Sigmoid colon (tissue), 7 donors: ENCODE results near the gene KCNAB1. TPM values are rescaled to one million over a fixed set of nuclear protein-coding genes. Genes with fewer than 3 reads are reported as not detected.

Experiments
- DNase-seq: peaks from one replicate; pipeline ENCODE4 v3.0.0-alpha.2; 2019
- H3K27ac ChIP-seq, 4 donors: fragments of 200-600 bp; sonication (generic); one replicate each; pipeline ENCODE4 v1.5.1; 2016 to 2019; ENCODE audit warnings: mild to moderate bottlenecking in 1 of 4
- H3K27me3 ChIP-seq, 3 donors: fragments of 200-600 bp; sonication (generic); one replicate each; pipeline ENCODE4 v1.5.1; 2019; ENCODE audit warnings: mild to moderate bottlenecking in 1 of 3
- H3K36me3 ChIP-seq, 4 donors: fragments of 200-600 bp; sonication (generic); one replicate each; pipeline ENCODE4 v1.5.1; 2016 to 2019
- H3K4me1 ChIP-seq, 4 donors: fragments of 200-600 bp; sonication (generic); one replicate each; pipeline ENCODE4 v1.5.1; 2017 to 2019
- H3K4me3 ChIP-seq, 4 donors: fragments of 200-600 bp; sonication (generic); one replicate each; pipeline ENCODE4 v1.5.1; 2017 to 2019; ENCODE audit warnings: mild to moderate bottlenecking in 2 of 4, moderate library complexity in 1 of 4
- H3K9me3 ChIP-seq, 4 donors: fragments of 200-600 bp in 3 of 4; sonication (generic) in 3 of 4; one replicate each; pipeline versions ENCODE4 v1.5.1 to v1.6.1; 2013 to 2019
- CTCF ChIP-seq, 4 experiments: fragments of 450-650 bp in 3 of 4; fragments of 200-600 bp in 1 of 4; IDR thresholded peaks; one replicate each; pipeline ENCODE4 v1.5.1; 2016 to 2019; ENCODE audit warnings: antibody characterized with exemption in 4 of 4, mild to moderate bottlenecking in 3 of 4, moderate library complexity in 2 of 4
- EP300 ChIP-seq, 4 donors: sonication (generic); formaldehyde crosslinking; IDR thresholded peaks; one replicate each; pipeline ENCODE4 v1.6.1; 2017; ENCODE audit warnings: antibody characterized with exemption in 4 of 4
- POLR2A ChIP-seq, 2 donors: fragments of 450-650 bp; IDR thresholded peaks; one replicate each; pipeline ENCODE4 v1.6.1; 2016; ENCODE audit warnings: antibody characterized with exemption in 2 of 2, mild to moderate bottlenecking in 2 of 2, moderate library complexity in 2 of 2
- POLR2AphosphoS5 ChIP-seq, 4 donors: sonication (generic); formaldehyde crosslinking; IDR thresholded peaks; one replicate each; pipeline ENCODE4 v1.6.1; 2017; ENCODE audit warnings: antibody characterized with exemption in 4 of 4
- WGBS, 2 donors: extraction: QIAGEN DNeasy Blood & Tissue Kit; methylation state at CpG; one replicate each; pipeline ENCODE4 v1.1.7; 2013; 5-methylcytosine and 5-hydroxymethylcytosine counted together
- intact Hi-C: fragments of 100-400 bp; cut with DNase I; formaldehyde crosslinking; loops from one replicate; pipeline ENCODE4 v1.15.1; 2023
- polyA plus RNA-seq, 3 donors: library from polyadenylated mRNA; stranded (reverse); fragments of 200-250 nt; gene quantifications; one replicate each; pipeline ENCODE4 v1.2.3, GENCODE V29; 2013
- total RNA-seq, 4 donors: library from RNA; depleted of rRNA; stranded (reverse); fragments of >200 nt; gene quantifications; one replicate each; pipeline ENCODE4 v1.1.0, GENCODE V29; 2016
- donor health status: healthy with polysubstance abuse.
- donor health status: Bipolar disorder and iron deficiency.
- donor health status: healthy.

KCNAB1 gene
- total and polyA plus RNA-seq, 7 donors = 1.2 to 5.0 (median 4.3) TPM; not detected in 2

- WGBS, 2 donors = 82 to 83% methylated on average over 2 of the region's 2 CpGs
These were observed 210.0 kb downstream of the KCNAB1 start for GRCh38 chr3:156330415-156330814.

GRCh38 chr3:156332304-156332703, 211.9 kb downstream of the KCNAB1 start:
- TF ChIP-seq POLR2AphosphoS5 (IDR thresholded peaks at IDR 0.05) = no peak
- TF ChIP-seq EP300 (IDR thresholded peaks at IDR 0.05) = no peak
- no peak for TF ChIP-seq CTCF (IDR thresholded peaks at IDR 0.05)
- TF ChIP-seq POLR2A (IDR thresholded peaks at IDR 0.05) = no peak
- WGBS, 2 donors = 51 to 71% methylated on average over 3 of the region's 3 CpGs
- Histone ChIP-seq H3K4me3 (no peak overlapping the region), H3K36me3 (no peaks in the 10 kb centered on the region), H3K9me3 (no peaks in the 10 kb centered on the region), H3K27ac (no peak overlapping the region), H3K4me1 (no peaks in the 10 kb centered on the region), H3K27me3 (no peaks in the 10 kb centered on the region)
- no peak for DNase-seq
- intact Hi-C loops = no loop called here

More at GRCh38 chr3:156330415-156330814, 210.0 kb downstream of the KCNAB1 start:
- DNase-seq = no peak
- Histone ChIP-seq H3K9me3 (no peaks in the 10 kb centered on the region), H3K27me3 (no peaks in the 10 kb centered on the region), H3K4me1 (no peaks in the 10 kb centered on the region), H3K4me3 (no peak overlapping the region), H3K27ac (no peak overlapping the region), H3K36me3 (no peaks in the 10 kb centered on the region)
- intact Hi-C loops = no loop called here
- TF ChIP-seq CTCF (IDR thresholded peaks at IDR 0.05) = no peak
- no peak for TF ChIP-seq POLR2AphosphoS5 (IDR thresholded peaks at IDR 0.05)
- TF ChIP-seq POLR2A (IDR thresholded peaks at IDR 0.05) = no peak
- no peak for TF ChIP-seq EP300 (IDR thresholded peaks at IDR 0.05)

- intact Hi-C loops = no loop called here
- TF ChIP-seq POLR2A (IDR thresholded peaks at IDR 0.05) (no peak), POLR2AphosphoS5 (IDR thresholded peaks at IDR 0.05) (no peak), CTCF (IDR thresholded peaks at IDR 0.05) (no peak), EP300 (IDR thresholded peaks at IDR 0.05) (no peak)
These were observed 214.6 kb downstream of the KCNAB1 start for GRCh38 chr3:156334841-156335545.

GRCh38 chr3:156339491-156339890, 219.1 kb downstream of the KCNAB1 start:
- Histone ChIP-seq H3K27me3 (no peaks in the 10 kb centered on the region), H3K9me3 (no peaks in the 10 kb centered on the region), H3K36me3 (no peaks in the 10 kb centered on the region), H3K4me3 (no peak overlapping the region), H3K27ac (no peak overlapping the region), H3K4me1 (no peaks in the 10 kb centered on the region)
- WGBS, 2 donors = 67 to 77% methylated on average over 3 of the region's 3 CpGs
- intact Hi-C loops = no loop called here
- no peak for DNase-seq
- TF ChIP-seq POLR2A (IDR thresholded peaks at IDR 0.05) (no peak), CTCF (IDR thresholded peaks at IDR 0.05) (no peak), POLR2AphosphoS5 (IDR thresholded peaks at IDR 0.05) (no peak), EP300 (IDR thresholded peaks at IDR 0.05) (no peak)

More at GRCh38 chr3:156334841-156335545, 214.6 kb downstream of the KCNAB1 start:
- H3K27ac ChIP-seq = no peak overlapping the region
- no peaks in the 10 kb centered on the region for H3K27me3 ChIP-seq
- WGBS, 2 donors = 30 to 63% methylated on average over 3 of the region's 3 CpGs
- no peak for DNase-seq
- H3K9me3 ChIP-seq = no peaks in the 10 kb centered on the region
- no peaks in the 10 kb centered on the region for H3K4me1 ChIP-seq
- H3K4me3 ChIP-seq = no peak overlapping the region
- H3K36me3 ChIP-seq = no peaks in the 10 kb centered on the region

GRCh38 chr3:156341332-156341731, 221.0 kb downstream of the KCNAB1 start:
- no peak for DNase-seq
- Histone ChIP-seq H3K27me3 (no peaks in the 10 kb centered on the region), H3K4me1 (no peaks in the 10 kb centered on the region), H3K36me3 (no peaks in the 10 kb centered on the region), H3K9me3 (no peaks in the 10 kb centered on the region), H3K4me3 (no peak overlapping the region), H3K27ac (no peak overlapping the region)
- intact Hi-C loops = no loop called here
- whole genome bisulfite sequencing, 2 donors = 91 to 92% methylated on average over 2 of the region's 2 CpGs
- no peak for TF ChIP-seq EP300 (IDR thresholded peaks at IDR 0.05)
- no peak for TF ChIP-seq POLR2AphosphoS5 (IDR thresholded peaks at IDR 0.05)
- no peak for TF ChIP-seq CTCF (IDR thresholded peaks at IDR 0.05)
- no peak for TF ChIP-seq POLR2A (IDR thresholded peaks at IDR 0.05)
